Loucy (cell line): ENCODE measurements around the gene TMEM178B.

ENCODE experiments used
- EZH2phosphoT487 ChIP-seq: fragments of 200-600 bp; IDR thresholded peaks from 2 replicates; pipeline ENCODE4 v1.6.1; 2018; ENCODE audit warnings: antibody characterized with exemption, mild to moderate bottlenecking, moderate library complexity, borderline replicate concordance
- TF ChIP-seq, protein P1 (sequence below): fragments of 200-600 bp; sonication (generic); conservative IDR thresholded peaks from 2 replicates; pipeline ENCODE4 v1.5.1; 2014; ENCODE audit warnings: mild to moderate bottlenecking, antibody characterized with exemption, low read length

DNA sequence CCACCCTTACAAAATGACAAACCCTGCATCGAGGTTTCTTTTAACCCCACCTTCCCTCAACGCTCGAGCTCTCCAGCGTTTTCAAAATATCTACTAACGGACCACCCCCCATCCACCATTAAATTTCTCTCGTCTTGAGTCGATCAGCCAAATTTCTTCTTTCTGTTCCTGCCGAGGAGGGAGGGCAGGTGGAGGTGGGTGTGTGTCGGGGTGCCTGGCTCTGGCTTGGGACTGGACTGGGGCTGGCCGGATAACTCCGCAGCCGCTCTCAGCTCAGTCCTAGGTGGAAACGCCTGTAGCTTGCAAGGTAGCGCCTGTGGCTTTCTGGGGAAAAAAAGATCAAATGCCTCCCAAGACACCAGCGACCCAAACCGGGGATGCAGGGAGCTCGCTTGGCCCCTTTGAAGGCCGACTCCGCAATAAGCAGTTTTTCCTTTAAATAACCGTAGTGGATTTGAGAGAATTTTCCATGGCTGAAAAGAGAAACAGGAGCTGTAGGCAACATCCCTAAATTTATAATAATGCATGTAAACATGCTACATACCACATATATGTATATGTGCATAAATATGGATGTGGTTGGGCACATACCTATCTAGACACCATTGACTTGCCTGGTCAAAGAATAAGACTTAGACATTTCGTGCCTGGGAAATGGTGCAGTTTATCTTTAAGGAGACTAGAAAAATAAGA is 1.9 kb upstream of the TMEM178B start:
- TF ChIP-seq EZH2phosphoT487, result no peak
- TF ChIP-seq, protein P1, sequence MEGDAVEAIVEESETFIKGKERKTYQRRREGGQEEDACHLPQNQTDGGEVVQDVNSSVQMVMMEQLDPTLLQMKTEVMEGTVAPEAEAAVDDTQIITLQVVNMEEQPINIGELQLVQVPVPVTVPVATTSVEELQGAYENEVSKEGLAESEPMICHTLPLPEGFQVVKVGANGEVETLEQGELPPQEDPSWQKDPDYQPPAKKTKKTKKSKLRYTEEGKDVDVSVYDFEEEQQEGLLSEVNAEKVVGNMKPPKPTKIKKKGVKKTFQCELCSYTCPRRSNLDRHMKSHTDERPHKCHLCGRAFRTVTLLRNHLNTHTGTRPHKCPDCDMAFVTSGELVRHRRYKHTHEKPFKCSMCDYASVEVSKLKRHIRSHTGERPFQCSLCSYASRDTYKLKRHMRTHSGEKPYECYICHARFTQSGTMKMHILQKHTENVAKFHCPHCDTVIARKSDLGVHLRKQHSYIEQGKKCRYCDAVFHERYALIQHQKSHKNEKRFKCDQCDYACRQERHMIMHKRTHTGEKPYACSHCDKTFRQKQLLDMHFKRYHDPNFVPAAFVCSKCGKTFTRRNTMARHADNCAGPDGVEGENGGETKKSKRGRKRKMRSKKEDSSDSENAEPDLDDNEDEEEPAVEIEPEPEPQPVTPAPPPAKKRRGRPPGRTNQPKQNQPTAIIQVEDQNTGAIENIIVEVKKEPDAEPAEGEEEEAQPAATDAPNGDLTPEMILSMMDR, result no peak
